Trophoblast cell (in vitro differentiated cells and primary cell): ENCODE data around the gene FHOD3.

ENCODE experiments used
- DNase-seq, 2 donors: peaks; one replicate each; pipeline ENCODE4 v3.0.0-alpha.2; 2016
- H2AFZ ChIP-seq: 2 replicates; pipeline ENCODE4 v1.6.1; 2013; ENCODE audit warnings: low read length, moderate library complexity, mild to moderate bottlenecking; ENCODE audit not compliant: insufficient read depth, poor library complexity
- H2AK5ac ChIP-seq: 2 replicates; pipeline ENCODE4 v1.6.1; 2013; ENCODE audit warnings: mild to moderate bottlenecking, low read length
- H2BK120ac ChIP-seq: 2 replicates; pipeline ENCODE4 v1.6.1; 2013; ENCODE audit warnings: low read length, mild to moderate bottlenecking, moderate library complexity; ENCODE audit not compliant: insufficient read depth, poor library complexity
- H2BK12ac ChIP-seq: 2 replicates; pipeline ENCODE4 v1.6.1; 2013; ENCODE audit warnings: mild to moderate bottlenecking, low read length, moderate library complexity
- H2BK5ac ChIP-seq: 2 replicates; pipeline ENCODE4 v1.6.1; 2013; ENCODE audit warnings: low read length, low read depth, moderate library complexity, mild to moderate bottlenecking; ENCODE audit not compliant: poor library complexity
- H3K14ac ChIP-seq: 2 replicates; pipeline ENCODE4 v1.6.1; 2013; ENCODE audit warnings: mild to moderate bottlenecking, low read length
- H3K18ac ChIP-seq: 2 replicates; pipeline ENCODE4 v1.6.1; 2013; ENCODE audit warnings: mild to moderate bottlenecking, low read length
- H3K23ac ChIP-seq: 2 replicates; pipeline ENCODE4 v1.6.1; 2013; ENCODE audit warnings: low read length
- H3K27ac ChIP-seq: 2 replicates; pipeline ENCODE4 v1.5.1; 2013; ENCODE audit warnings: low read depth, mild to moderate bottlenecking, inconsistent platforms, low read length, moderate library complexity
- H3K27me3 ChIP-seq: 2 replicates; pipeline ENCODE4 v1.6.1; 2013; ENCODE audit warnings: inconsistent platforms, mild to moderate bottlenecking, low read length, moderate library complexity; ENCODE audit not compliant: insufficient read depth
- H3K36me3 ChIP-seq, 2 experiments: 1 replicate in 1 of 2; 2 replicates in 1 of 2; pipeline ENCODE4 v1.6.1; 2013; ENCODE audit warnings: low read length in 2 of 2, mild to moderate bottlenecking in 2 of 2, moderate library complexity in 1 of 2; ENCODE audit not compliant: insufficient read depth in 2 of 2, control insufficient read depth in 1 of 2
- H3K4ac ChIP-seq: 2 replicates; pipeline ENCODE4 v1.6.1; 2013; ENCODE audit warnings: low read depth, mild to moderate bottlenecking, low read length, moderate library complexity
- H3K4me1 ChIP-seq, 2 experiments: 1 replicate in 1 of 2; 2 replicates in 1 of 2; pipeline ENCODE4 v1.6.1; 2013; ENCODE audit warnings: low read length in 2 of 2, mild to moderate bottlenecking in 2 of 2, moderate library complexity in 1 of 2; ENCODE audit not compliant: insufficient read depth in 2 of 2, control insufficient read depth in 1 of 2
- H3K4me2 ChIP-seq: 2 replicates; pipeline ENCODE4 v1.6.1; 2013; ENCODE audit warnings: inconsistent platforms, mild to moderate bottlenecking, low read length, moderate library complexity
- H3K4me3 ChIP-seq: 2 replicates; pipeline ENCODE4 v1.5.1; 2013; ENCODE audit warnings: mild to moderate bottlenecking, low read depth, low read length, inconsistent platforms
- H3K79me1 ChIP-seq: one replicate; pipeline ENCODE4 v1.6.1; 2013; ENCODE audit warnings: low read length
- H3K79me2 ChIP-seq: 2 replicates; pipeline ENCODE4 v1.6.1; 2013; ENCODE audit warnings: low read length, mild to moderate bottlenecking; ENCODE audit not compliant: control insufficient read depth, insufficient read depth, poor library complexity
- H3K9ac ChIP-seq: 2 replicates; pipeline ENCODE4 v1.6.1; 2013; ENCODE audit warnings: mild to moderate bottlenecking, low read length
- H3K9me3 ChIP-seq: 2 replicates; pipeline ENCODE4 v1.6.1; 2013; ENCODE audit warnings: low read depth, mild to moderate bottlenecking, control low read depth, inconsistent platforms, low read length; ENCODE audit not compliant: insufficient read depth
- H4K12ac ChIP-seq: 2 replicates; pipeline ENCODE4 v1.6.1; 2013; ENCODE audit warnings: low read depth, mild to moderate bottlenecking, low read length, moderate library complexity
- H4K8ac ChIP-seq: 2 replicates; pipeline ENCODE4 v1.6.1; 2013; ENCODE audit warnings: low read depth, mild to moderate bottlenecking, low read length, moderate library complexity
- H4K91ac ChIP-seq: one replicate; pipeline ENCODE4 v1.6.1; 2013; ENCODE audit warnings: low read depth, mild to moderate bottlenecking, low read length, moderate library complexity
- WGBS: extraction: QIAGEN DNeasy Blood & Tissue Kit; methylation state at CpG from one replicate; pipeline ENCODE4 v1.1.7; 2013; ENCODE audit warnings: missing lambda C conversion rate; ENCODE audit not compliant: insufficient read length, insufficient coverage; ENCODE audit errors: extremely low coverage; 5-methylcytosine and 5-hydroxymethylcytosine counted together

FHOD3 gene

GRCh38 chr18:36348331-36348730 is 50.8 kb downstream of the FHOD3 start:
- Histone ChIP-seq H4K8ac (no peak overlapping the region), H3K27me3 (no peaks in the 10 kb centered on the region), H3K4me3 (no peak overlapping the region), H2BK12ac (no peak overlapping the region), H2AFZ (no peak overlapping the region), H3K4me1 (peaks cover 20 to 29% of the 10 kb centered on the region in 2 experiments), H2AK5ac (peak overlapping the region; percentile 41), H4K91ac (no peak overlapping the region), H3K79me2 (peaks cover 4% of the 10 kb centered on the region), H3K4ac (no peak overlapping the region), H3K27ac (no peak overlapping the region), H3K9me3 (peaks cover 4% of the 10 kb centered on the region), H3K9ac (no peak overlapping the region), H2BK120ac (peak overlapping the region; percentile 1), H2BK5ac (no peak overlapping the region), H3K79me1 (peaks cover 8% of the 10 kb centered on the region), H3K14ac (no peak overlapping the region), H3K36me3 (no peaks in the 10 kb centered on the region), H3K23ac (no peak overlapping the region), H3K4me2 (no peak overlapping the region), H3K18ac (peak overlapping the region; percentile 30), H4K12ac (no peak overlapping the region)
- WGBS: no CpG with 5 or more reads among the region's 3 CpGs
- DNase-seq: no peak

GRCh38 chr18:36348971-36349417 is 51.5 kb downstream of the FHOD3 start:
- no peaks in the 10 kb centered on the region for H3K27me3 ChIP-seq
- peak overlapping the region; percentile 15 for H2AK5ac ChIP-seq
- H4K12ac ChIP-seq: no peak overlapping the region
- WGBS: no CpG with 5 or more reads among the region's 6 CpGs
- H3K4me1 ChIP-seq: peaks cover 20 to 29% of the 10 kb centered on the region in 2 experiments
- peak overlapping the region; percentile 9 for H3K4ac ChIP-seq
- no peak overlapping the region for H3K4me2 ChIP-seq
- H4K91ac ChIP-seq: no peak overlapping the region
- H2BK120ac ChIP-seq: peak overlapping the region; percentile 1
- H2AFZ ChIP-seq: no peak overlapping the region
- peak overlapping the region; percentile 30 for H3K18ac ChIP-seq
- no peak overlapping the region for H3K4me3 ChIP-seq
- H2BK12ac ChIP-seq: peak overlapping the region; percentile 32
- peaks cover 4% of the 10 kb centered on the region for H3K79me2 ChIP-seq
- peaks cover 0 to 4% of the 10 kb centered on the region in 2 experiments for H3K36me3 ChIP-seq
- no peak overlapping the region for H4K8ac ChIP-seq
- peak; percentile 7 to 45 for DNase-seq
- no peak overlapping the region for H3K9ac ChIP-seq
- H3K23ac ChIP-seq: no peak overlapping the region
- peaks cover 4% of the 10 kb centered on the region for H3K9me3 ChIP-seq
- no peak overlapping the region for H2BK5ac ChIP-seq
- peak overlapping the region; percentile 35 for H3K14ac ChIP-seq
- no peak overlapping the region for H3K27ac ChIP-seq
- H3K79me1 ChIP-seq: peaks cover 8% of the 10 kb centered on the region

- Histone ChIP-seq H3K14ac (no peak overlapping the region), H2BK12ac (no peak overlapping the region), H4K12ac (no peak overlapping the region), H3K79me2 (peaks cover 4% of the 10 kb centered on the region), H2BK120ac (no peak overlapping the region), H3K4ac (no peak overlapping the region), H3K18ac (no peak overlapping the region), H2AK5ac (no peak overlapping the region), H2BK5ac (no peak overlapping the region), H3K4me2 (no peak overlapping the region), H2AFZ (no peak overlapping the region), H3K36me3 (peaks cover 0 to 6% of the 10 kb centered on the region in 2 experiments), H3K4me1 (peaks cover 20 to 29% of the 10 kb centered on the region in 2 experiments), H3K9ac (no peak overlapping the region), H3K27me3 (no peaks in the 10 kb centered on the region), H3K23ac (no peak overlapping the region), H3K79me1 (peaks cover 8% of the 10 kb centered on the region), H4K91ac (peak overlapping the region; percentile 16), H3K4me3 (no peak overlapping the region), H3K9me3 (peaks cover 4% of the 10 kb centered on the region), H4K8ac (no peak overlapping the region), H3K27ac (no peak overlapping the region)
- WGBS: no CpG with 5 or more reads among the region's 6 CpGs
- DNase-seq: peak; percentile 58 to 62
Measured at GRCh38 chr18:36349552-36349951, 52.0 kb downstream of the FHOD3 start.

- no peak overlapping the region for H3K23ac ChIP-seq
- peaks cover 20 to 29% of the 10 kb centered on the region in 2 experiments for H3K4me1 ChIP-seq
- peaks cover 4% of the 10 kb centered on the region for H3K79me2 ChIP-seq
- H3K27ac ChIP-seq: peak overlapping the region; percentile 11
- WGBS: no CpG with 5 or more reads among the region's 3 CpGs
- peak overlapping the region; percentile 13 for H4K91ac ChIP-seq
- DNase-seq: no peak
- no peak overlapping the region for H3K4ac ChIP-seq
- no peak overlapping the region for H4K8ac ChIP-seq
- peaks cover 8% of the 10 kb centered on the region for H3K79me1 ChIP-seq
- H3K9me3 ChIP-seq: peaks cover 4% of the 10 kb centered on the region
- H2AFZ ChIP-seq: no peak overlapping the region
- peak overlapping the region; percentile 59 for H2BK120ac ChIP-seq
- H2AK5ac ChIP-seq: peak overlapping the region; percentile 50
- H2BK12ac ChIP-seq: peak overlapping the region; percentile 45
- no peak overlapping the region for H3K18ac ChIP-seq
- peaks cover 0 to 6% of the 10 kb centered on the region in 2 experiments for H3K36me3 ChIP-seq
- peak overlapping the region; percentile 61 for H2BK5ac ChIP-seq
- H4K12ac ChIP-seq: no peak overlapping the region
- no peak overlapping the region for H3K14ac ChIP-seq
- peak overlapping the region; percentile 20 for H3K4me2 ChIP-seq
- H3K9ac ChIP-seq: no peak overlapping the region
- H3K27me3 ChIP-seq: no peaks in the 10 kb centered on the region
- no peak overlapping the region for H3K4me3 ChIP-seq
Measured at GRCh38 chr18:36350251-36350651, 52.7 kb downstream of the FHOD3 start.
